ENCODE results near the gene SNAPIN. TPM values are rescaled to one million over a fixed set of nuclear protein-coding genes. Genes with fewer than 3 reads are reported as not detected.

The SNAPIN gene
- total RNA-seq, 1 experiment from 2014 or later, result 82.0 TPM

- Histone ChIP-seq H2AFZ (ENCODE audit: low read length) (no peak overlapping the region), H3K27ac (ENCODE audit: low read length) (no peak overlapping the region), H3F3A (ENCODE audit: low read length, unreplicated experiment) (peaks cover 18% of the 10 kb centered on the region), H3K4me1 (ENCODE audit: insufficient read depth, low read length) (peaks cover 17% of the 10 kb centered on the region), H3K4me2 (ENCODE audit: low read length) (peak overlapping the region; percentile 94), H3K4me3 (ENCODE audit: low read length) (peak overlapping the region; percentile 89), H4K20me1 (ENCODE audit: low read length) (peaks cover 18% of the 10 kb centered on the region), H3K9me3 (ENCODE audit: low read length) (no peaks in the 10 kb centered on the region), H3K79me2 (ENCODE audit: low read length) (peaks cover 50% of the 10 kb centered on the region), H3K9ac (ENCODE audit: low read length) (peak overlapping the region; percentile 95), H3K27me3 (ENCODE audit: low read length) (no peaks in the 10 kb centered on the region), H3K36me3 (ENCODE audit: low read depth, low read length) (peaks cover 55% of the 10 kb centered on the region), H3K9me2 (replicated peaks; ENCODE audit: low read length) (no peaks in the 10 kb centered on the region)
- BruUV-seq (replicated peaks), result no TSS peak
- POLR2A ChIA-PET (ENCODE audit: unreplicated experiment), result no interaction called here
- TF ChIP-seq CTCF (conservative IDR thresholded peaks at IDR 0.05; ENCODE audit: low read depth, low read length), result no peak
- TF ChIP-seq EZH2phosphoT487 (IDR thresholded peaks at IDR 0.05; ENCODE audit: borderline replicate concordance, low read length), result no peak
- TF ChIP-seq EZH2 (IDR thresholded peaks at IDR 0.05; ENCODE audit: low read length, unreplicated experiment), result no peak
- ATAC-seq (no peak), DNase-seq (no peak)
- intact Hi-C loops (cut with micrococcal nuclease), result loop anchor here (2.0 to 10.0 kb wide), 3 partner anchors 61 to 315 kb away; partner anchors contain the start of gene S100A9
- CTCF ChIA-PET, result no interaction called here
Observed at GRCh38 chr1:153669606-153670005, 11.1 kb downstream of the SNAPIN start.

- peaks cover 50% of the 10 kb centered on the region for H3K79me2 ChIP-seq (ENCODE audit: low read length)
- DNase-seq (no peak), ATAC-seq (no peak)
- H3K4me1 ChIP-seq (ENCODE audit: insufficient read depth, low read length), result peaks cover 17% of the 10 kb centered on the region
- H3K36me3 ChIP-seq (ENCODE audit: low read depth, low read length), result peaks cover 47% of the 10 kb centered on the region
- no peaks in the 10 kb centered on the region for H3K9me2 ChIP-seq (replicated peaks; ENCODE audit: low read length)
- ChIA-PET POLR2A (ENCODE audit: unreplicated experiment) (no interaction called here), CTCF (no interaction called here)
- no peaks in the 10 kb centered on the region for H3K27me3 ChIP-seq (ENCODE audit: low read length)
- peaks cover 18% of the 10 kb centered on the region for H3F3A ChIP-seq (ENCODE audit: low read length, unreplicated experiment)
- peaks cover 18% of the 10 kb centered on the region for H4K20me1 ChIP-seq (ENCODE audit: low read length)
- H3K4me3 ChIP-seq (ENCODE audit: low read length), result peak overlapping the region; percentile 89
- peak overlapping the region; percentile 52 for H2AFZ ChIP-seq (ENCODE audit: low read length)
- BruUV-seq (replicated peaks), result TSS peak; percentile 86
- intact Hi-C loops (cut with micrococcal nuclease), result loop anchor here (2.0 to 10.0 kb wide), 3 partner anchors 62 to 316 kb away; partner anchors contain the start of gene S100A9
- no peak for TF ChIP-seq CTCF (conservative IDR thresholded peaks at IDR 0.05; ENCODE audit: low read depth, low read length)
- no peak for TF ChIP-seq EZH2phosphoT487 (IDR thresholded peaks at IDR 0.05; ENCODE audit: borderline replicate concordance, low read length)
- TF ChIP-seq EZH2 (IDR thresholded peaks at IDR 0.05; ENCODE audit: low read length, unreplicated experiment), result no peak
- peak overlapping the region; percentile 94 for H3K4me2 ChIP-seq (ENCODE audit: low read length)
- peak overlapping the region; percentile 95 for H3K9ac ChIP-seq (ENCODE audit: low read length)
- peak overlapping the region; percentile 42 for H3K27ac ChIP-seq (ENCODE audit: low read length)
- no peaks in the 10 kb centered on the region for H3K9me3 ChIP-seq (ENCODE audit: low read length)
Observed at GRCh38 chr1:153670257-153670858, 11.9 kb downstream of the SNAPIN start.

All from PC-3 (cell line).